Natural killer cell treated with Interleukin-12 subunit alpha and Interleukin-12 subunit beta and Interleukin-15 and Interleukin-18, amount 100 ng/mL, for 72 hours (primary cell): ENCODE measurements around the gene SPRY4. TPM values are rescaled to one million over a fixed set of nuclear protein-coding genes. Genes with fewer than 3 reads are reported as not detected.
A peak's percentile ranks its signal among the peaks of the same experiment; 100 is the strongest.
"Not testable (repeated sequence)": the region's sequence is repeated elsewhere in the genome, so short reads cannot be mapped to it uniquely, and the experiment has no call there.

Experiments
- ATAC-seq, 2 donors: fragments of 150-1000 bp; cut with Tn5 transposase in 1 of 2; sonication (Bioruptor Pico), chemical (Tn5 transposase) in 1 of 2; 2 replicates each; pipeline ENCODE4 v1.10.0; 2021
- DNase-seq: peaks from one replicate; pipeline ENCODE4 v3.0.0; 2022; ENCODE audit warnings: low spot score
- H3K27ac Mint-ChIP-seq, 2 donors: 1 replicate in 1 of 2; 2 replicates in 1 of 2; pipeline ENCODE4 v1.8.0; 2022; ENCODE audit warnings: mixed read lengths in 2 of 2, mild to moderate bottlenecking in 1 of 2, moderate library complexity in 1 of 2
- H3K27me3 Mint-ChIP-seq, 2 donors: 1 replicate in 1 of 2; 2 replicates in 1 of 2; pipeline ENCODE4 v1.8.0; 2022; ENCODE audit warnings: mixed read lengths in 2 of 2
- H3K36me3 Mint-ChIP-seq: one replicate; pipeline ENCODE4 v1.8.0; 2022; ENCODE audit warnings: mixed read lengths
- H3K4me1 Mint-ChIP-seq, 2 donors: 1 replicate in 1 of 2; 2 replicates in 1 of 2; pipeline ENCODE4 v1.8.0; 2022; ENCODE audit warnings: low read depth in 2 of 2, mixed read lengths in 2 of 2, mild to moderate bottlenecking in 1 of 2
- H3K4me3 Mint-ChIP-seq: one replicate; pipeline ENCODE4 v1.8.0; 2022; ENCODE audit warnings: mixed read lengths
- H3K9me3 Mint-ChIP-seq: 2 replicates; pipeline ENCODE4 v1.8.0; 2022; ENCODE audit warnings: mixed read lengths
- total RNA-seq, 2 donors: library from RNA; stranded (reverse); gene quantifications; one replicate each; pipeline ENCODE4 v1.2.3, GENCODE V29; 2022

SPRY4 gene
- total RNA-seq, 2 donors from 2014 or later: 2.5 to 4.6 TPM

DNA sequence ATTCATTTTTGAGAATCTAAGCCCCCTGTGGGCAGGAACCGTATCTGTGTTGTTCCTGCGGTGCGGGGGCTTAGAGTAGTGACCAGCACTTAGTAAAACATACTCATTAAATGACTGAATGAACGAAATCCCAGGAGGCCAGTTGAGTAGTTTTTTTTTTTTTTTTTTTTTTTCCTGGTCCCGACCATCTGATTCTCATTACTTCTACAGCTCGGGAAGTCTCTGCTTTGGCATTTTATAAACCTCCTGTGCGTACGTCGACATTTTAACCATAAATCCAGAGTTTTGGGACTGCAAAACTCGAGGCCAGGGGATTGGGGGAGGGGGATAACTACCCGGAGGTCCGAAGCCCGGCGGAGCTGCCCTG is 31.5 kb upstream of the SPRY4 start:
- DNase-seq (no peak), ATAC-seq (no peak)
- H3K36me3 Mint-ChIP-seq: no peaks in the 10 kb centered on the region
- no peaks in the 10 kb centered on the region for H3K27me3 Mint-ChIP-seq
- peak overlapping the region; percentile 81 for H3K4me3 Mint-ChIP-seq
- peak overlapping the region; percentile 87 to 94 for H3K27ac Mint-ChIP-seq
- no peaks in the 10 kb centered on the region for H3K9me3 Mint-ChIP-seq
- peaks cover 36 to 46% of the 10 kb centered on the region in 2 donors for H3K4me1 Mint-ChIP-seq

- Mint-ChIP-seq H3K27ac (peak overlapping the region in 1 of 2 donors; percentile 43), H3K4me1 (peaks cover 16 to 24% of the 10 kb centered on the region in 2 donors), H3K27me3 (no peaks in the 10 kb centered on the region), H3K4me3 (no peak overlapping the region), H3K9me3 (no peaks in the 10 kb centered on the region), H3K36me3 (no peaks in the 10 kb centered on the region)
- DNase-seq (no peak), ATAC-seq (no peak)
Measured at GRCh38 chr5:142353071-142353472, 28.3 kb upstream of the SPRY4 start.

GRCh38 chr5:142350021-142350420 is 25.2 kb upstream of the SPRY4 start:
- ATAC-seq (no peak), DNase-seq (no peak)
- H3K4me1 Mint-ChIP-seq: peaks cover 4 to 12% of the 10 kb centered on the region in 2 donors
- peaks cover 7% of the 10 kb centered on the region for H3K36me3 Mint-ChIP-seq
- H3K27ac Mint-ChIP-seq: no peak overlapping the region
- no peak overlapping the region for H3K4me3 Mint-ChIP-seq
- no peaks in the 10 kb centered on the region for H3K27me3 Mint-ChIP-seq
- no peaks in the 10 kb centered on the region for H3K9me3 Mint-ChIP-seq

- no peak overlapping the region for H3K27ac Mint-ChIP-seq
- DNase-seq (no peak), ATAC-seq (no peak)
- peaks cover 24% of the 10 kb centered on the region for H3K36me3 Mint-ChIP-seq
- no peaks in the 10 kb centered on the region for H3K4me1 Mint-ChIP-seq
- no peak overlapping the region for H3K4me3 Mint-ChIP-seq
- no peaks in the 10 kb centered on the region for H3K27me3 Mint-ChIP-seq
- H3K9me3 Mint-ChIP-seq: peaks cover 6% of the 10 kb centered on the region
Measured at GRCh38 chr5:142346706-142347105, 21.9 kb upstream of the SPRY4 start.

- H3K4me1 Mint-ChIP-seq, H3K9me3 Mint-ChIP-seq: not testable (repeated sequence)
- peaks cover 24% of the 10 kb centered on the region for H3K36me3 Mint-ChIP-seq
Measured at GRCh38 chr5:142344915-142345314, 20.1 kb upstream of the SPRY4 start.

GRCh38 chr5:142343531-142343930 is 18.7 kb upstream of the SPRY4 start:
- Mint-ChIP-seq H3K36me3 (peaks cover 24% of the 10 kb centered on the region), H3K27me3 (no peaks in the 10 kb centered on the region), H3K27ac (no peak overlapping the region), H3K4me3 (no peak overlapping the region), H3K9me3 (peaks cover 6% of the 10 kb centered on the region), H3K4me1 (no peaks in the 10 kb centered on the region)
- no peak for DNase-seq
- ATAC-seq: no peak

More at GRCh38 chr5:142344915-142345314, 20.1 kb upstream of the SPRY4 start:
- not testable (repeated sequence) for DNase-seq, ATAC-seq, H3K27me3 Mint-ChIP-seq, H3K4me3 Mint-ChIP-seq, H3K27ac Mint-ChIP-seq

DNA sequence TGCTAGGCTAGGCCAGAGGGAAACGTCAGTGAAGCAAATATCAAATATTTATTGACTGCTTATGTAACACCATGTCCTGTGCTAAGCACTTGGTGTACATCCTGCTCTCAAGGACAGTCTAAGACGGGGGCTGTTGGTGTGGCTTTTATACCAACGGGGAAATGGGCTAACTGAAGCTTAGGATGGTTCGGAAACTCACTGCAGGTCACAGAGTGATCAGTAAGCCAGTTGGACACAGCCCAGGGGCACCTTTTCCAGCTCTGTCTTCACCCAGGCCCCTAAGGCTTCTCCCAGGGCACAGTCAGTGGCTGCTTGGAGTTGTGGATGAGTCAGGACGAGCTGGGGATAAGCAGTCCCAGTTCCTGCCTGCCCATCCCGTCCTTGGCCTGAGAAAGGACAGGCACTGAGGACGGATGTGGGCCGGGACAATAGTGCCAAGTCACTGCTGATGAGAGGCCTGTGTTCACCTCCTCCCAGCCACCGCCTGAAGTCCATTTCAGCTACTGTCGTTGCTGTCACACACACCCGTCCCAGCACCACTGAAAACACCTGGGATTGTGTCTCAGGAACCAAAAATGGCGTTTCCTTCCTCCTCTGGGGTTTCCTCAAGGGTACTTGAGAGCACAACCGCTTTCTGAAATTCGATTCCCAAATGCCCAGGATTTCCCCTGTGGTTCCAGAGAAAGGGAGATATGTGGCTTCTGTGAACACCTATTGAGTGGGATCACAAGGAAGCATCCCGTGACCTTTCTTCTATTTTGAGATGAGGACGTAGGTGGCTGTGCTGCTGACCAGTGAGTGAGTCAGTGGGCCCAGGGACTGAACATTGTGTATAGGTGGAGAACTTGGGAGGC is 17.5 kb upstream of the SPRY4 start:
- DNase-seq (no peak), ATAC-seq (no peak)
- peaks cover 6% of the 10 kb centered on the region for H3K9me3 Mint-ChIP-seq
- no peak overlapping the region for H3K27ac Mint-ChIP-seq
- H3K4me1 Mint-ChIP-seq: no peaks in the 10 kb centered on the region
- H3K4me3 Mint-ChIP-seq: no peak overlapping the region
- H3K36me3 Mint-ChIP-seq: peaks cover 24% of the 10 kb centered on the region
- no peaks in the 10 kb centered on the region for H3K27me3 Mint-ChIP-seq

DNA sequence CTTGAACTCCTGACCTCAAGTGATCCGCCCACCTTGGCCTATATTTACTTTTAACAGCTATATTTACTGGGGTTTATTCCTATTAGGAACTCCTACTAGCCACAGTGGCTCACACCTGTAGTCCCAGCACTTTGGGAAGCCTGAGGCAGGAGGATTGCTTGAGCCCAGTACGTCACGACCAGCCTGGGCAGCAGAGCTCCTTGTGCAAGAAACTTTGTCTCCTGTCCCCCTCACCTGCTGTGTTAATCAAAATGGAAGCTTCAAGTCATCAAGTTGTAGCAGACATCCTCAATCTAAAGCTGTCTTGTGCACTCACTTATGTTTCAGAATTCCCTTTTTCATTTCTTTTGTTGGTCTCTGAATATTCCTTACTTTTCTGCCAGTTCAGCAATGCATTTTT is 15.0 kb upstream of the SPRY4 start:
- Mint-ChIP-seq H3K27me3 (no peaks in the 10 kb centered on the region), H3K4me1 (no peaks in the 10 kb centered on the region), H3K4me3 (no peak overlapping the region), H3K9me3 (peaks cover 6% of the 10 kb centered on the region), H3K36me3 (peaks cover 15% of the 10 kb centered on the region), H3K27ac (no peak overlapping the region)
- ATAC-seq (no peak), DNase-seq (no peak)

- no peaks in the 10 kb centered on the region for H3K4me1 Mint-ChIP-seq
- DNase-seq: no peak
- peaks cover 0 to 2% of the 10 kb centered on the region in 2 donors for H3K27me3 Mint-ChIP-seq
- H3K27ac Mint-ChIP-seq: no peak overlapping the region
- no peaks in the 10 kb centered on the region for H3K36me3 Mint-ChIP-seq
- H3K9me3 Mint-ChIP-seq: no peaks in the 10 kb centered on the region
- ATAC-seq: no peak
- no peak overlapping the region for H3K4me3 Mint-ChIP-seq
Measured at GRCh38 chr5:142334538-142334937, 9.7 kb upstream of the SPRY4 start.

GRCh38 chr5:142333749-142334148 is 8.9 kb upstream of the SPRY4 start:
- not testable (repeated sequence) for H3K9me3 Mint-ChIP-seq, DNase-seq, ATAC-seq, H3K4me1 Mint-ChIP-seq, H3K4me3 Mint-ChIP-seq, H3K36me3 Mint-ChIP-seq, H3K27me3 Mint-ChIP-seq, H3K27ac Mint-ChIP-seq

DNA sequence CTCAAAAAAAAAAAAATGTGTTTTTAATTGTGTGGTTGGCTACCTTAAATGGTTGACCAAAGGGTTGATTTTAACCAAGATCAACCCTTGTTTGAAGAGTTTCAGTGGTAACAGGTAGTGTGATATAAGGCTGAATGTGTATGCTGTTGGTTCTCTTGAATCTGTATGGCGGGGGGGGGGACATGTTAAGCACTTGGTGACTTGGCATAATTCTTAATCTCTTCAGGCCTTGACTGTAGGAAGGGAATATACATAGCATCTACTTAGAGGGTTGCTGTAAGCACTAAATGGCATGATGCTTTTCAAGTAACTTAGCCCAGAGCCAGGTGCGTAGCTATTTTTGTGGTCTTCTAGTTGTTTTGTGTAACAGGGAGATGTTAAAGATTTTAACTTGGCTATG is 5.6 kb upstream of the SPRY4 start:
- ATAC-seq (no peak), DNase-seq (no peak)
- Mint-ChIP-seq H3K27ac (no peak overlapping the region), H3K4me1 (peaks cover 9 to 11% of the 10 kb centered on the region in 2 donors), H3K36me3 (no peaks in the 10 kb centered on the region), H3K4me3 (no peak overlapping the region), H3K27me3 (peaks cover 11 to 16% of the 10 kb centered on the region in 2 donors), H3K9me3 (no peaks in the 10 kb centered on the region)

DNA sequence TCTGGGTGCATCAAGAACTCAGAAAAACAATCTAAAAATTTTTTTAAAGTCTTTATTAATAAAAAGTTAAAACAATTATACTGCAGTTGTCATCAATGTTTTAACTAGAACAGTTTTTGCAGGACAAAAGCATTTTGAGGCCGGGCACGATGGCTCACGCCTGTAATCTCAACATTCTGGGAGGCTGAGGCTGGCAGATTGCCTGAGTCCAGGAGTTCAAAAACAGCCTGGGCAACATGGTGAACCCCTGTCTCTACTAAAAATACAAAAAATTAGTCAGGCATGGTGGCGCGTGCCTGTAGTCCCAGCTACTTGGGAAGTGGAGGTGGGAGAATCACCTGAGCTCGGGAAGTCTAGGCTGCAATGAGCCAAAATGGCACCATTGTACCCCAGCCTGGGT is 5.2 kb upstream of the SPRY4 start:
- peaks cover 11 to 16% of the 10 kb centered on the region in 2 donors for H3K27me3 Mint-ChIP-seq
- no peaks in the 10 kb centered on the region for H3K36me3 Mint-ChIP-seq
- H3K9me3 Mint-ChIP-seq: no peaks in the 10 kb centered on the region
- peaks cover 11% of the 10 kb centered on the region in 2 donors for H3K4me1 Mint-ChIP-seq
- DNase-seq (no peak), ATAC-seq (no peak)
- no peak overlapping the region for H3K27ac Mint-ChIP-seq
- H3K4me3 Mint-ChIP-seq: no peak overlapping the region

- DNase-seq (no peak), ATAC-seq (no peak)
- Mint-ChIP-seq H3K4me3 (peak overlapping the region; percentile 88), H3K9me3 (no peaks in the 10 kb centered on the region), H3K27ac (peak overlapping the region in 1 of 2 donors; percentile 20), H3K4me1 (peaks cover 19 to 26% of the 10 kb centered on the region in 2 donors), H3K36me3 (no peaks in the 10 kb centered on the region), H3K27me3 (peaks cover 16 to 18% of the 10 kb centered on the region in 2 donors)
Measured at GRCh38 chr5:142327111-142327842, 2.5 kb upstream of the SPRY4 start.

- peaks cover 20 to 28% of the 10 kb centered on the region in 2 donors for H3K4me1 Mint-ChIP-seq
- H3K27ac Mint-ChIP-seq: peak overlapping the region in 1 of 2 donors; percentile 78
- no peaks in the 10 kb centered on the region for H3K9me3 Mint-ChIP-seq
- ATAC-seq: no peak
- no peak for DNase-seq
- H3K27me3 Mint-ChIP-seq: peaks cover 16 to 18% of the 10 kb centered on the region in 2 donors
- H3K4me3 Mint-ChIP-seq: peak overlapping the region; percentile 88
- H3K36me3 Mint-ChIP-seq: no peaks in the 10 kb centered on the region
Measured at GRCh38 chr5:142326480-142326938, 1.7 kb upstream of the SPRY4 start.
